Measurements from ENCODE around the gene TLL2.

- TF ChIP-seq CTCF (IDR thresholded peaks at IDR 0.05) (no peak), EP300 (IDR thresholded peaks at IDR 0.05) (no peak), POLR2A (IDR thresholded peaks at IDR 0.05) (no peak)
Measured at GRCh38 chr10:96540240-96540639, 26.5 kb upstream of the TLL2 start.

Measured in tibial nerve (tissue), 4 donors.